Left lung (tissue), 10 donors: ENCODE results near the gene IFT27. TPM values are rescaled to one million over a fixed set of nuclear protein-coding genes. Genes with fewer than 3 reads are reported as not detected.
A peak's percentile ranks its signal among the peaks of the same experiment; 100 is the strongest.

ENCODE experiments used
- ATAC-seq: fragments of 200-7000 bp; cut with Tn5 transposase; one replicate; pipeline ENCODE4 v1.9.1; 2020; ENCODE audit warnings: moderate library complexity
- DNase-seq, 4 donors: peaks; one replicate each; pipeline ENCODE4 v3.0.0-alpha.2; 2013 to 2020
- H3K27ac ChIP-seq, 2 donors: fragments of 200-600 bp; sonication (generic) in 1 of 2; one replicate each; pipeline versions ENCODE4 v1.5.0 to v1.8.0; 2020 to 2021
- H3K27me3 ChIP-seq, 2 donors: fragments of 200-600 bp; sonication (generic) in 1 of 2; one replicate each; pipeline versions ENCODE4 v1.5.0 to v1.8.0; 2020 to 2021
- H3K36me3 ChIP-seq, 2 donors: fragments of 200-600 bp; sonication (generic) in 1 of 2; one replicate each; pipeline versions ENCODE4 v1.5.0 to v1.8.0; 2020 to 2021
- H3K4me1 ChIP-seq, 2 donors: fragments of 200-600 bp; one replicate each; pipeline ENCODE4 v1.8.0; 2021
- H3K4me3 ChIP-seq, 2 donors: fragments of 200-600 bp; sonication (generic) in 1 of 2; one replicate each; pipeline versions ENCODE4 v1.5.0 to v1.8.0; 2020 to 2021; ENCODE audit warnings: mild to moderate bottlenecking in 1 of 2
- H3K9me3 ChIP-seq, 2 donors: fragments of 200-600 bp; sonication (generic) in 1 of 2; one replicate each; pipeline versions ENCODE4 v1.5.0 to v1.8.0; 2020 to 2021
- intact Hi-C, 2 donors: fragments of 100-400 bp; cut with DNase I; formaldehyde crosslinking; loops; one replicate each; pipeline versions ENCODE4 v1.11.2 to v1.14.2; 2022
- polyA plus RNA-seq, 6 donors: library from polyadenylated mRNA; unstranded; fragments of 120-200 nt; gene quantifications; one replicate each; pipeline ENCODE4 v1.2.1, GENCODE V29; 2013; ENCODE audit not compliant: insufficient read length in 6 of 6
- total RNA-seq, 2 donors: library from RNA; stranded (reverse); fragmentation: NEBNext Ultra II Directional; extraction: Animal tissue kit (Norgen Biotek cat#: 25700); gene quantifications; one replicate each; pipeline ENCODE4 v1.2.1, GENCODE V29; 2021
- TF ChIP-seq, protein P1 (sequence below), 2 donors: fragments of 200-600 bp; sonication (generic) in 1 of 2; IDR thresholded peaks; one replicate each; pipeline versions ENCODE4 v1.5.0 to v1.8.0; 2021; ENCODE audit warnings: antibody characterized with exemption in 2 of 2
- donor health status: DM: no; HTN: yes; CAD: no.
- donor health status: DM: no; HTN: no; CAD: no.

The IFT27 gene
- total and polyA plus RNA-seq, 8 donors, result 24.5 to 59.0 (median 49.0) TPM

DNA sequence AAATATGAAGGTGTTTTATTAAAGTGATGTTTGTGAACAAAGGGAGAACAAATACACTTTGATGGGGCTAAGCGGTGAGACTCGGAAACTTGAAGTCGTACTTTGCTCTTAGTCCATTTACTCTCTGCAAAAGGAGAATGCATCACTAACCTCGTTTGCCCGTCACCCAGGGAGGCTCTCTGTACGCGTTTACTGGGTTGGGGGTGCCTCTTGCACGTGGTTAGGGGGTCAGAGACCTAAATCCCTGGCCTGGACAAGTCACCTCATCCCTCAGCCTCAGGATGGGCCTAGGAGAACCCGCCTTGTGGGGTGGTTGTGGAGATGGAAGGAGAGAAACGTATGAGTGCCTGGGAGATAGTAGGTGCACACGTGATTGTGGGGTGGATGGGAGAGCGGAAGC lies 803 bp upstream of the IFT27 start:
- intact Hi-C loops, result no loop called here
- TF ChIP-seq, protein P1, sequence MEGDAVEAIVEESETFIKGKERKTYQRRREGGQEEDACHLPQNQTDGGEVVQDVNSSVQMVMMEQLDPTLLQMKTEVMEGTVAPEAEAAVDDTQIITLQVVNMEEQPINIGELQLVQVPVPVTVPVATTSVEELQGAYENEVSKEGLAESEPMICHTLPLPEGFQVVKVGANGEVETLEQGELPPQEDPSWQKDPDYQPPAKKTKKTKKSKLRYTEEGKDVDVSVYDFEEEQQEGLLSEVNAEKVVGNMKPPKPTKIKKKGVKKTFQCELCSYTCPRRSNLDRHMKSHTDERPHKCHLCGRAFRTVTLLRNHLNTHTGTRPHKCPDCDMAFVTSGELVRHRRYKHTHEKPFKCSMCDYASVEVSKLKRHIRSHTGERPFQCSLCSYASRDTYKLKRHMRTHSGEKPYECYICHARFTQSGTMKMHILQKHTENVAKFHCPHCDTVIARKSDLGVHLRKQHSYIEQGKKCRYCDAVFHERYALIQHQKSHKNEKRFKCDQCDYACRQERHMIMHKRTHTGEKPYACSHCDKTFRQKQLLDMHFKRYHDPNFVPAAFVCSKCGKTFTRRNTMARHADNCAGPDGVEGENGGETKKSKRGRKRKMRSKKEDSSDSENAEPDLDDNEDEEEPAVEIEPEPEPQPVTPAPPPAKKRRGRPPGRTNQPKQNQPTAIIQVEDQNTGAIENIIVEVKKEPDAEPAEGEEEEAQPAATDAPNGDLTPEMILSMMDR (IDR thresholded peaks at IDR 0.05), result no peak

DNA sequence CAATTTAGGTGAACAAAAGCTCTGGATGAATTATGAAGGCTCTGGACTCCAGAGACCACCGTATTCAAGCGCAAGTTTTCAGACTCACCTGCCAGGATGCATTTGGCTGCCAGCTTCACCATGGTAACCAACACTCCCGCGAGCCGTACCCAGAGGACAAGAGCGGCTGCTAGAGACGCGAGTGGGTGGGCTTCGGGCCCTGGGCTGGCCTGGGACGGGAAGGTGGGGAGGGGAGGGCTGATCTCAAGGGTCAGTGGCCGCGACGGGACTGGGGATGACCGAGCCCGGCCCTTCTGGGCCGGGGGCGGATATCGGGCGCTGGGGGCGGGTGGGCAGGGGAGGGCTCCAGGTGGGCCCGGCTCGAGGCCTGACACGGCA lies 344 bp downstream of the IFT27 start:
- TF ChIP-seq, protein P1 (IDR thresholded peaks at IDR 0.05), result no peak
- Histone ChIP-seq H3K4me3 (peak overlapping the region; percentile 81 to 100), H3K27me3 (no peaks in the 10 kb centered on the region), H3K9me3 (no peaks in the 10 kb centered on the region), H3K27ac (peak overlapping the region; percentile 48 to 79), H3K4me1 (peaks cover 5 to 18% of the 10 kb centered on the region in 2 donors), H3K36me3 (no peaks in the 10 kb centered on the region)
- intact Hi-C loops, result no loop called here
- DNase-seq, result peak in 2 of 4 donors; percentile 43 to 55
- peak; percentile 16 for ATAC-seq

More for the DNA sequence above, 803 bp upstream of the IFT27 start:
- ATAC-seq (no peak), DNase-seq (no peak)
- Histone ChIP-seq H3K27me3 (no peaks in the 10 kb centered on the region), H3K9me3 (no peaks in the 10 kb centered on the region), H3K27ac (peak overlapping the region in 1 of 2 donors; percentile 68), H3K4me3 (peak overlapping the region in 1 of 2 donors; percentile 21), H3K36me3 (no peaks in the 10 kb centered on the region), H3K4me1 (peaks cover 5 to 20% of the 10 kb centered on the region in 2 donors)

DNA sequence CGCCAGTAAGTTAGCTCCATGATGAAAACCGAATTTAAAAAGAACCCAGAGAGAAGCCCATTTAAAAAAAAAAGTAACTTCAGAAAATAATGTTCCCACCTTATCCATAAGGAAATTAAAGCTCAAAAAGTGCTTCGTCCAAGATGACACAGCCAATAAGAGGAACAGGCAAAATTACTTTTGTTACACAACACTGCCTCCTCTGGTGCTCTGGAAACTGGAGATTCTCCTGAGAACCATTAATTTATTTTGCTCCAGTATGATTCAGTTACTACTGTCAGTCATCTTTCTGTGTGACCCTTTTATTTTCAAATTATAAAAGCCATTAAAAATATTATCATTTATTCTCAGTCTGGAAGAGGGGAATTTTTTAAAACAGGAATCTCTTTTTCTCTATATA lies 2.0 kb downstream of the IFT27 start:
- H3K4me1 ChIP-seq, result peaks cover 5 to 18% of the 10 kb centered on the region in 2 donors
- H3K27me3 ChIP-seq, result no peaks in the 10 kb centered on the region
- no peaks in the 10 kb centered on the region for H3K9me3 ChIP-seq
- DNase-seq (no peak), ATAC-seq (no peak)
- no peaks in the 10 kb centered on the region for H3K36me3 ChIP-seq
- TF ChIP-seq, protein P1 (IDR thresholded peaks at IDR 0.05), result no peak
- H3K4me3 ChIP-seq, result no peak overlapping the region
- intact Hi-C loops, result no loop called here
- H3K27ac ChIP-seq, result no peak overlapping the region

DNA sequence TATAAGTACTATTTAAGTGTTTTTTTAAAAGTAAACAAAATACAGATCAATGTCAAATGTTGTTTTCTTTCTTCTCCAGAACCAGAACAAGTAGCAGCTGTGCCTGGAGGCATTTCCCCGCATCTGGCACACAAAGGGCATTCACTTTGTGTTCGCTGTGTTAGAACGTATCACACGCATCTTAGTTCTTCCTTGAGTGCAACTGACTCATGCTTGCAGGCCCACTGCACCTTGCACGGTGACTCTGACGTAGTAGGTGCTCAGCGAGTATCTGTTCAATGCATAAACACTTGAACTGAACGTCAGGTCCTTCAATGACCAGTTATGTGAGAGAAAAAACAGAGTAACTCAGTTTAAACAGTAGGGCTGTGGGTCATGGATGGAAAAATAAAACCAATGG lies 3.5 kb downstream of the IFT27 start:
- TF ChIP-seq, protein P1 (IDR thresholded peaks at IDR 0.05), result no peak
- intact Hi-C loops, result no loop called here
- no peak overlapping the region for H3K4me3 ChIP-seq
- no peak for DNase-seq
- peaks cover 5 to 18% of the 10 kb centered on the region in 2 donors for H3K4me1 ChIP-seq
- H3K36me3 ChIP-seq, result peaks cover 0 to 4% of the 10 kb centered on the region in 2 donors
- H3K27me3 ChIP-seq, result no peaks in the 10 kb centered on the region
- H3K27ac ChIP-seq, result no peak overlapping the region
- no peak for ATAC-seq
- H3K9me3 ChIP-seq, result no peaks in the 10 kb centered on the region

DNA sequence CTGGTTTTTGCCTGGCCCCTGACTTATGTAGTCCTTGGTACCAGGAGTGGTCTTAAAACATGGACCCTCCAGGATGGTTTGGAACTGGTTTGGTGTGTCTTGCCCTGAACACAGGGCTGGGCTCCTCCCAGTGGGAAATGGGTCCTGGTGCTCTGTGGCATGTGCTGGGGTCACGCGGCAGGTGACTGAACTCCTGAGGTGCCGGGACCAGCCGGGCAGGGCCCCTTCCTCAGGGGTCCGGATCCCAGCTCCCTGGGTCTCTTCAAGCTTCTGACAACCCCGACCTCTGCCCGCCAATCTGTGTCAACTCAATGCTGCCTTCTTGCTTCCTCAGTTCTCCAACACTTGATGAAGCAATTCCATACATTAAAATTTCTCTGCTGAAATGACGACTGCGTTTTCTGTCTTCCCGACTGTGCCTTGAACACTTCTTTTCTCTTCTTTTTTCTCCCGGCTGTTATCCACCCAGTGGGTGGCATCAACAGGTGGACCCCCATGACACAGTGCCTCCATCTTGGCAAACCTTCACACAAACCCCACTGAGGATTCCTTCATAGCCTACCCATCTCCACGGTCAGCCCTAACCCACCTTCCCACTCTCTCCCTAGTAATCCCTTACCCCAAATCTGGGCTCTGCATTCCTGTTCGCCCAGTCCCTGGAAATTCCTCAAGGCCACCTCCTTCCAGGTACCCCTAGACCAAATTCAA lies 4.4 kb downstream of the IFT27 start:
- intact Hi-C loops, result no loop called here
- TF ChIP-seq, protein P1 (IDR thresholded peaks at IDR 0.05), result no peak
- no peak for ATAC-seq

More for the DNA sequence above, 4.4 kb downstream of the IFT27 start:
- H3K4me1 ChIP-seq, result peaks cover 5 to 12% of the 10 kb centered on the region in 2 donors
- no peaks in the 10 kb centered on the region for H3K9me3 ChIP-seq
- no peak overlapping the region for H3K4me3 ChIP-seq
- H3K27me3 ChIP-seq, result no peaks in the 10 kb centered on the region
- DNase-seq, result peak in 1 of 4 donors; percentile 21
- H3K36me3 ChIP-seq, result peaks cover 0 to 9% of the 10 kb centered on the region in 2 donors
- no peak overlapping the region for H3K27ac ChIP-seq
